Measurements from ENCODE around the gene ASB3.

DNA sequence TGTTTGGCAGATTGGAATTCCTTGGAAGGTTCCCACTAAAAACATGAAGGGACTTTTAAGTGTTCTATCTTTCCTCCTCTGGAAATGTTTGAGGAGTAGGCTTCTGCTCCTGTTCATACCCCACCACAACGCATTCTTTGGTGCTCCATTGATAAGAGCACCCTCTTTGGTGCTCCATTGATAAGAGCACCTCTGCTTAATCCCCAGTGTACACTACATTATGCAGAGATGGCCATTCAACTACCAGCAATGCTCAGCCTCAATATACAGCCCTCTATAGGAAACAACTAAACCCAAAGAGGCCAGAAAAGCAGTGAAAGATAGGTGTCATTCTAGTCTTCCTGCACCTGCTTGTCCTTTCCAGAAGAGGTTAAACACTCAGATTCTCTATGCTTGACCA is 21.0 kb downstream of the ASB3 start:
- TF ChIP-seq POLR2A (IDR thresholded peaks at IDR 0.05): no peak
- TF ChIP-seq, protein P1, sequence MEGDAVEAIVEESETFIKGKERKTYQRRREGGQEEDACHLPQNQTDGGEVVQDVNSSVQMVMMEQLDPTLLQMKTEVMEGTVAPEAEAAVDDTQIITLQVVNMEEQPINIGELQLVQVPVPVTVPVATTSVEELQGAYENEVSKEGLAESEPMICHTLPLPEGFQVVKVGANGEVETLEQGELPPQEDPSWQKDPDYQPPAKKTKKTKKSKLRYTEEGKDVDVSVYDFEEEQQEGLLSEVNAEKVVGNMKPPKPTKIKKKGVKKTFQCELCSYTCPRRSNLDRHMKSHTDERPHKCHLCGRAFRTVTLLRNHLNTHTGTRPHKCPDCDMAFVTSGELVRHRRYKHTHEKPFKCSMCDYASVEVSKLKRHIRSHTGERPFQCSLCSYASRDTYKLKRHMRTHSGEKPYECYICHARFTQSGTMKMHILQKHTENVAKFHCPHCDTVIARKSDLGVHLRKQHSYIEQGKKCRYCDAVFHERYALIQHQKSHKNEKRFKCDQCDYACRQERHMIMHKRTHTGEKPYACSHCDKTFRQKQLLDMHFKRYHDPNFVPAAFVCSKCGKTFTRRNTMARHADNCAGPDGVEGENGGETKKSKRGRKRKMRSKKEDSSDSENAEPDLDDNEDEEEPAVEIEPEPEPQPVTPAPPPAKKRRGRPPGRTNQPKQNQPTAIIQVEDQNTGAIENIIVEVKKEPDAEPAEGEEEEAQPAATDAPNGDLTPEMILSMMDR (IDR thresholded peaks at IDR 0.05): no peak
- TF ChIP-seq EP300 (IDR thresholded peaks at IDR 0.05): no peak

All from stomach (tissue), 4 donors.